ENCODE data around the gene ODF2.

The ODF2 gene

GRCh38 chr9:128528445-128529160 lies 72.8 kb downstream of the ODF2 start:
- DNase-seq (ENCODE audit: low read depth) = no peak

GRCh38 chr9:128529191-128529590 lies 73.4 kb downstream of the ODF2 start:
- no peak for DNase-seq (ENCODE audit: low read depth)

GRCh38 chr9:128532581-128532980 lies 76.8 kb downstream of the ODF2 start:
- no peak for DNase-seq (ENCODE audit: low read depth)

GRCh38 chr9:128540634-128541360 lies 85.0 kb downstream of the ODF2 start:
- no peak for DNase-seq (ENCODE audit: low read depth)

GRCh38 chr9:128546504-128546903 lies 90.7 kb downstream of the ODF2 start:
- no peak for DNase-seq (ENCODE audit: low read depth)

GRCh38 chr9:128548876-128549275 lies 93.1 kb downstream of the ODF2 start:
- DNase-seq (ENCODE audit: low read depth) = no peak

GRCh38 chr9:128550226-128550625 lies 94.4 kb downstream of the ODF2 start:
- DNase-seq (ENCODE audit: low read depth) = peak; percentile 33
